IMR-90 (cell line): ENCODE results near the gene GPR45. TPM values are rescaled to one million over a fixed set of nuclear protein-coding genes. Genes with fewer than 3 reads are reported as not detected.
A peak's percentile ranks its signal among the peaks of the same experiment; 100 is the strongest.

Source experiments
- ATAC-seq: fragments of 200-7000 bp; cut with Tn5 transposase; 2 replicates; pipeline ENCODE4 v1.9.1; 2020; ENCODE audit warnings: low read depth, mild to moderate bottlenecking, moderate library complexity
- BruUV-seq: library from RNA; stranded (reverse); fragments of 400-500 nt; replicated peaks from 2 replicates; lab custom pipeline; 2021; lab: Mats Ljungman, UMichigan
- CTCF ChIA-PET: fragments of 300-600 bp; formaldehyde crosslinking; extraction: SDS; loops from one replicate; lab custom pipeline; 2021; ENCODE audit warnings: antibody characterized with exemption; lab: Yijun Ruan, JAX
- POLR2A ChIA-PET: fragments of 300-600 bp; sonication (Branson Sonifier 250); formaldehyde crosslinking; loops from one replicate; lab custom pipeline; 2022; ENCODE audit warnings: antibody characterized with exemption; ENCODE audit not compliant: unreplicated experiment; lab: Charles Lee
- DNase-seq: peaks from one replicate; pipeline ENCODE4 v3.0.0; 2013
- H2AFZ ChIP-seq: replicated peaks from 2 replicates; pipeline ENCODE3; 2013; ENCODE audit warnings: low read length, mild to moderate bottlenecking; ENCODE audit not compliant: poor library complexity
- H2AK5ac ChIP-seq: 2 replicates; pipeline ENCODE4 v1.6.1; 2013; ENCODE audit warnings: low read depth, low read length, inconsistent platforms
- H2AK9ac ChIP-seq: replicated peaks from 2 replicates; pipeline ENCODE3; 2013; ENCODE audit warnings: mild to moderate bottlenecking, low read depth, low read length, moderate library complexity; ENCODE audit not compliant: poor library complexity
- H2BK120ac ChIP-seq: 2 replicates; pipeline ENCODE4 v1.6.1; 2013; ENCODE audit warnings: low read depth, low read length, inconsistent platforms
- H2BK15ac ChIP-seq: 3 replicates; pipeline ENCODE4 v1.6.1; 2013; ENCODE audit warnings: low read depth, low read length, inconsistent platforms
- H2BK20ac ChIP-seq: 2 replicates; pipeline ENCODE4 v1.6.1; 2013; ENCODE audit warnings: low read depth, mild to moderate bottlenecking, inconsistent platforms, low read length, moderate library complexity
- H2BK5ac ChIP-seq: 2 replicates; pipeline ENCODE4 v1.6.1; 2013; ENCODE audit warnings: mild to moderate bottlenecking, low read depth, low read length, inconsistent platforms; ENCODE audit not compliant: poor library complexity, severe bottlenecking
- H3K14ac ChIP-seq: replicated peaks from 2 replicates; pipeline ENCODE4 v1.6.1; 2013; ENCODE audit warnings: low read depth, low read length, inconsistent platforms
- H3K18ac ChIP-seq: 2 replicates; pipeline ENCODE4 v1.6.1; 2013; ENCODE audit warnings: low read depth, low read length, control low read depth
- H3K23ac ChIP-seq: 2 replicates; pipeline ENCODE4 v1.6.1; 2013; ENCODE audit warnings: low read depth, low read length, inconsistent platforms
- H3K27ac ChIP-seq: 2 replicates; pipeline ENCODE4 v1.5.1; 2013; ENCODE audit warnings: mild to moderate bottlenecking, control low read depth, low read length; ENCODE audit not compliant: insufficient read depth
- H3K27me3 ChIP-seq: 2 replicates; pipeline ENCODE4 v1.6.1; 2013; ENCODE audit warnings: low read length; ENCODE audit not compliant: control insufficient read depth, insufficient read depth
- H3K36me3 ChIP-seq: 2 replicates; pipeline ENCODE4 v1.6.1; 2013; ENCODE audit warnings: low read length, mixed read lengths; ENCODE audit not compliant: control insufficient read depth, insufficient read depth
- H3K4ac ChIP-seq: 2 replicates; pipeline ENCODE4 v1.6.1; 2013; ENCODE audit warnings: low read depth, low read length, inconsistent platforms
- H3K4me1 ChIP-seq: 2 replicates; pipeline ENCODE4 v1.6.1; 2013; ENCODE audit warnings: low read length, mixed read lengths; ENCODE audit not compliant: control insufficient read depth, insufficient read depth
- H3K4me2 ChIP-seq: 2 replicates; pipeline ENCODE4 v1.6.1; 2013; ENCODE audit warnings: low read depth, mild to moderate bottlenecking, control low read depth, low read length, moderate library complexity
- H3K4me3 ChIP-seq: 2 replicates; pipeline ENCODE4 v1.5.1; 2013; ENCODE audit warnings: low read depth, mild to moderate bottlenecking, control low read depth, low read length, moderate library complexity; ENCODE audit not compliant: insufficient read depth
- H3K56ac ChIP-seq: 2 replicates; pipeline ENCODE4 v1.6.1; 2013; ENCODE audit warnings: low read length, inconsistent platforms; ENCODE audit not compliant: insufficient read depth; ENCODE audit errors: extremely low read depth
- H3K79me1 ChIP-seq, 2 experiments: 2 replicates each; pipeline ENCODE4 v1.6.1; 2013; ENCODE audit warnings: low read length in 2 of 2, inconsistent platforms in 1 of 2, low read depth in 1 of 2
- H3K9ac ChIP-seq: 2 replicates; pipeline ENCODE4 v1.6.1; 2013; ENCODE audit warnings: low read depth, low read length, control low read depth
- H3K9me1 ChIP-seq: 2 replicates; pipeline ENCODE4 v1.6.1; 2013; ENCODE audit warnings: low read length, inconsistent platforms; ENCODE audit not compliant: insufficient read depth
- H3K9me3 ChIP-seq: 2 replicates; pipeline ENCODE4 v1.6.1; 2013; ENCODE audit warnings: low read length; ENCODE audit not compliant: control insufficient read depth, insufficient read depth
- H4K20me1 ChIP-seq: 2 replicates; pipeline ENCODE4 v1.6.1; 2013; ENCODE audit warnings: low read length, inconsistent platforms; ENCODE audit not compliant: insufficient read depth
- H4K5ac ChIP-seq: 2 replicates; pipeline ENCODE4 v1.6.1; 2013; ENCODE audit warnings: mild to moderate bottlenecking, low read depth, low read length, control low read depth
- H4K8ac ChIP-seq, 2 experiments: 2 replicates each; pipeline ENCODE4 v1.6.1; 2013; ENCODE audit warnings: low read depth in 2 of 2, low read length in 2 of 2, control low read depth in 1 of 2, inconsistent platforms in 1 of 2
- H4K91ac ChIP-seq: 2 replicates; pipeline ENCODE4 v1.6.1; 2013; ENCODE audit warnings: low read depth, low read length, inconsistent platforms; ENCODE audit not compliant: insufficient read depth
- CEBPB ChIP-seq: IDR thresholded peaks from 2 replicates; pipeline ENCODE4 v1.6.1; 2012; ENCODE audit warnings: low read depth, low read length, improper control_type of control experiment
- MXI1 ChIP-seq: IDR thresholded peaks from 2 replicates; pipeline ENCODE4 v1.6.1; 2012; ENCODE audit warnings: low read depth, mild to moderate bottlenecking, low read length, moderate library complexity, borderline replicate concordance
- RAD21 ChIP-seq: IDR thresholded peaks from 2 replicates; pipeline ENCODE4 v1.6.1; 2012; ENCODE audit warnings: low read length, improper control_type of control experiment
- RCOR1 ChIP-seq: IDR thresholded peaks from 2 replicates; pipeline ENCODE4 v1.6.1; 2012; ENCODE audit warnings: mild to moderate bottlenecking, low read length, improper control_type of control experiment; ENCODE audit not compliant: insufficient replicate concordance
- RFX5 ChIP-seq: IDR thresholded peaks from 2 replicates; pipeline ENCODE4 v1.8.0; 2012; ENCODE audit warnings: low read depth, mild to moderate bottlenecking, low read length, moderate library complexity
- WGBS, 2 experiments: methylation state at CpG; one replicate each; pipeline versions ENCODE4 v1.1.5 to v1.1.7; 2013; ENCODE audit warnings: missing lambda C conversion rate in 2 of 2; ENCODE audit not compliant: insufficient read length in 1 of 2; ENCODE audit errors: extremely low coverage in 2 of 2; 5-methylcytosine and 5-hydroxymethylcytosine counted together
- dilution Hi-C: fragments of 300-500 bp; cut with HindIII; formaldehyde crosslinking; loops from one replicate; pipeline ENCODE4 v1.14.3; 2018; ENCODE audit warnings: low sequenced_read_pairs; ENCODE audit not compliant: unreplicated experiment
- in situ Hi-C: fragments of 300-500 bp; cut with MboI; formaldehyde crosslinking; loops from 3 replicates; pipeline ENCODE4 v1.14.3; 2019; ENCODE audit warnings: low sequenced_read_pairs, inconsistent platforms, mixed read lengths
- intact Hi-C: fragments of 100-400 bp; cut with micrococcal nuclease; formaldehyde crosslinking; loops from 2 replicates; pipeline ENCODE4 v1.10.0; 2022
- polyA plus RNA-seq, 3 experiments: library from polyadenylated mRNA; depleted of rRNA; stranded (reverse); fragments of >200 nt; gene quantifications; 2 replicates each; pipeline ENCODE4 v1.2.3, GENCODE V29; 2012; ENCODE audit warnings: low replicate concordance in 1 of 3
- total RNA-seq: library from RNA; depleted of rRNA; stranded (reverse); fragments of >200 nt; gene quantifications from 2 replicates; pipeline ENCODE4 v1.2.3, GENCODE V29; 2012

The GPR45 gene
- total and polyA plus RNA-seq, 2 of the 4 experiments (the other 2 are of a cell fraction): not detected

- H3K23ac ChIP-seq: no peak overlapping the region
- no peak overlapping the region for H2BK120ac ChIP-seq
- no peak overlapping the region for H2AK5ac ChIP-seq
- TF ChIP-seq RFX5 (no peak), RCOR1 (peak; percentile 53), MXI1 (no peak), RAD21 (no peak), CEBPB (peak; percentile 47; the same call in 1 of the 2 replicates)
- 0 out of 2 replicates have a peak, but pooled peaks cover 1% of the 10 kb centered on the region for H3K4me1 ChIP-seq
- H2BK5ac ChIP-seq: no peak overlapping the region
- H3K4me3 ChIP-seq: no peak overlapping the region
- intact Hi-C loops: no loop called here
- no TSS peak for BruUV-seq
- H3K36me3 ChIP-seq: no peaks in the 10 kb centered on the region
- H2BK15ac ChIP-seq: no peak overlapping the region
- no peaks in the 10 kb centered on the region for H3K79me1 ChIP-seq
- no peak overlapping the region for H2AK9ac ChIP-seq
- H3K4me2 ChIP-seq: no peak overlapping the region
- H4K8ac ChIP-seq: no peak overlapping the region; a peak in 1 of 4 replicates
- DNase-seq: peak; percentile 94
- no peak overlapping the region for H3K27ac ChIP-seq
- no peak overlapping the region for H3K4ac ChIP-seq
- no peak overlapping the region for H2AFZ ChIP-seq
- no peak overlapping the region for H4K5ac ChIP-seq
- in situ Hi-C loops: no loop called here
- no CpG with 5 or more reads among the region's 2 CpGs for WGBS, 2 experiments
- H3K9me1 ChIP-seq: 0 out of 2 replicates have a peak, but pooled peaks cover 3% of the 10 kb centered on the region
- peak; percentile 91 for ATAC-seq
- no peak overlapping the region for H2BK20ac ChIP-seq
- H4K91ac ChIP-seq: no peak overlapping the region
- peaks cover 6% of the 10 kb centered on the region for H3K27me3 ChIP-seq
- H3K9ac ChIP-seq: no peak overlapping the region
- no peaks in the 10 kb centered on the region for H4K20me1 ChIP-seq
- ChIA-PET CTCF (interaction anchor here (1.4 kb wide), 1 partner anchor 18 kb away, joined by 3 read pairs; no protein-coding TSS in a partner anchor), POLR2A (interaction anchor here (0.6 kb wide), 1 partner anchor 289 kb away, joined by 3 read pairs; no protein-coding TSS in a partner anchor)
- H3K14ac ChIP-seq: no peak overlapping the region
- no peak overlapping the region for H3K18ac ChIP-seq
- dilution Hi-C loops: no loop called here
- no peaks in the 10 kb centered on the region for H3K9me3 ChIP-seq
- no peak overlapping the region for H3K56ac ChIP-seq
Measured at GRCh38 chr2:105239924-105240323, 1.6 kb upstream of the GPR45 start.
